Activated T-cell treated with anti-CD3 and anti-CD28 coated beads for 48 hours (primary cell): ENCODE results near the gene WFDC2.

Experiments used
- DNase-seq: peaks from one replicate; pipeline ENCODE4 v3.0.0-alpha.2; 2020; ENCODE audit warnings: low read depth

WFDC2 gene

DNA sequence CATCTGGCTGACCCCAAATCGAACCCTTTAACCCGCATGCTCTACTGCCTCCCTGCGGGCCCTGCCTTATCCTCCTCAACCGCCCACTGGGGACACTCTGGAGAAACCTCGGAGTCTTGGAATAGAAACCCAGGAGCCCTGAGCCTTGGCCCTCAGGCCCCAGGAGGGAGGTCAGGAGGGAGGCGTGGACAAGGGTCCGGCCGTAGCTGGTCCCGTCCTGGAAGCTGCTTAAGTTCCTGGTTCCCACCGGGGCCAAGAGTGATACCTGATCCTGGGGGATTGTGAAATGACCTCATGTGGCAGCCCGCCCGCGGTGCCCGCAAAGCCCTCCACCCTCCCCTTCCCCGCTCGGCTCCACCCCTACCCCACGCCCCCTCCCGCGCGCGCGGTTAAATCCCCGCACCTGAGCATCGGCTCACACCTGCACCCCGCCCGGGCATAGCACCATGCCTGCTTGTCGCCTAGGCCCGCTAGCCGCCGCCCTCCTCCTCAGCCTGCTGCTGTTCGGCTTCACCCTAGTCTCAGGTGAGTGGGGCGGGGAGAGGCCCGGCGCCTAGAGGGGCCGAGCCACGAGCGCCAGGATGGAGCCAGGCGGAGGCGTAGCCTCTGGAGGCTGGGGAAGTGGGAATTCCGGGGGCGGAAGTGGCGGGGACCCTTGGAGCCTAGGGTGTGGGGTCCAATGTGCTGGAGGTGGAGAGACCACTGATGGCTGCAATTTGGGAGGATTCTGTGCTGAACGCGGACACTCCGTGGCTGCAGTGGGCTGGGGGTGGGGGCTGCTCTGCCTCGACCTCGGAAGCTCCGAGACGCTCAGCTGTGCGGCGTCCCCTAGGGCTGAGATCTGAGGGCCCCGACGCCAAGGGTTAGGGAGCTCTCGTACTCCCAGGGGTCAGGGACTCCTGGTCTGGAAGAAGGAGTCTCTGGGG, at the start of gene WFDC2:
Gene WFDC2 (plus strand): TSS at position 418 of the 926 bp plus-strand sequence. CDS start 29 bp downstream, at position 447.
- no peak for DNase-seq

DNA sequence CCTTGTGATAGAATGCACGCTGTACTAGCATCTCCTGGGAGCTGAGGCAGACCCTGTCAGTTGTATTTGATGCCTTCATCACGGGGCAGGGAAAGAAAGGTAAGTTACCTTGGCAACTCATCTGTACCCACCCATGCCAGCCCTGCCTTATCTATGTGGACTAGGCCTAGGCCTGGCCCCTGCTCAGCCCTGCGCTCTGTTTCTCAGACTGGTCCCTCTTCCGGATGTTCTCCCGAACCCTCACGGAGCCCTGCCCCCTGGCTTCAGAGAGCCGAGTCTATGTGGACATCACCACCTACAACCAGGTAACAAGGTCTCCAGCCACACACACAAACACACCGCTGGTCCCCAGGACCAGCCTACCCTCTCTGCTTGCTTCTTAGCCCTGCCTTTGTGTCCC, 49.4 kb upstream of the WFDC2 start:
- no peak for DNase-seq

DNA sequence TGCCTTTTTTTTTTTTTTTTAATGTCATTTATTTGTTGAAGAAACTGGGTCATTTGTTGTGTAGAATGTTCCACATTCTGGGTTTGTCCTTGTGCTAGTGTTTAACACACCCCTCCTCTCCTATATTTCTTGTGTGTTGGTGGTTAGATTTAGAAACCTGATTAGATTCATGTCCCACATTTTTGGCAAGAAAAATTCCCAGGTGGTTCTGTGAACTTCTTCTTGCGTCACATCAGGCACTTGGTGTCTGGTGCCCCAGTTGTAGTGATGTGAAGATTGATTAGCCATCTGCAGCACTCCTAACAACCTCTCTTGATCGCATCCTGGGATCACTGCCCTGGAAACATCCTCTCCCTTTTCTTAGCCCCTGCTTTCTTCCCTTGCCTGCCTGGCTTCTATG, 45.9 kb upstream of the WFDC2 start:
- no peak for DNase-seq

- no peak for DNase-seq
Observed at GRCh38 chr20:45425561-45425960, 44.0 kb upstream of the WFDC2 start.

DNA sequence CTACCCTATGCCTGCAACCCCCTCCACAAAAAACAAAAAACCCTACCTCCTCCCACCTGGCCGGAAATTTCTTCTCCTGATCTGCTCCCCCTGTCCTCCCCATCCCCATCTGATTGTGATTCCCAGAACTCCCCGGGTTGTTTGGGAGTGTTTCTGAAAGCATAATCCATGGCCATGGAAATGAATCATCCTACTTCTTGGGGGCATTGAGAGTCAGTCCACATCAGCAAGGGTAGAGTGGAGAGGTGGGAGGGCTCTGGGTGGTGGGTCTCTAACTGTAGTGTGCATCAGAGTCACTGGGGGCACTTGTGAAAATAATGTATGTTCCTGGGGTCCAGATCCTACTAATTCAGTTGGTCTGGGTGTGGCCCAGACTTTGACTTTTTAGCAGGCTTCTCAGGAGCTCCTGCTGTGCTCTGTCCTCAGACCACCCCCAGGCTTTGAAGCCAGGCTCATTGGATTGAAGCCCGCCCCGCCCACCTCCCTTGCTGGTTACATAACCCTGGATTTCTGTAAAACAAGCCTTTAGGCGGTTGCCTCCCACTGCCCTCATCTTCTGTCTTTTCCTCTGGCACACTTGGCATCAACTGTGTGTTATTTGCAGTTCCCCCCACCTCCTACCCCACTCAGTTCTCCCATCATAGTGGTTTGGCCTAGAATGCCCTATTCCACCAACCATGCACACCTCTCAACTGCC, 43.1 kb upstream of the WFDC2 start:
- DNase-seq = no peak

- no peak for DNase-seq
Observed at GRCh38 chr20:45427236-45428149, 42.1 kb upstream of the WFDC2 start.

DNA sequence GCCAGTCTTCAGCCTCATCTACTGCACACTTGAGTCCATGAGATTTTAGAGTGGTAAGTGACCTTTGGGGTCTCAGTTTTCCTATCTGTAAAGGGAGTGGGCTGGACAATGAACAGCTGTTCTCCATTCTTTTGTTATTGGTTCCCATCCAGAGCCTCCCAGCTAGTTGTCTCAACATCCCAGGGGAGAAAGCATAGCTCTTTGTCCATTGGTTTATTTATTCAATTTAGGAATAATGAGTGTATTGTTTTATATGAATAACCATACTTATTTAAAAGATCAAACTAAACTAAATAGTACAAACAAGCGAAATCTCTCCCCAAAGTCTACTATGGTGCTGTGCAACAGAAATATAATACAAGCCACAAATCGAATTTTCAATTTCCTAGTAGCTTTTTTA, 39.9 kb upstream of the WFDC2 start:
- DNase-seq = no peak

GRCh38 chr20:45432294-45432693, 37.3 kb upstream of the WFDC2 start:
- DNase-seq = no peak

- no peak for DNase-seq
Observed at GRCh38 chr20:45433316-45433715, 36.2 kb upstream of the WFDC2 start.

DNA sequence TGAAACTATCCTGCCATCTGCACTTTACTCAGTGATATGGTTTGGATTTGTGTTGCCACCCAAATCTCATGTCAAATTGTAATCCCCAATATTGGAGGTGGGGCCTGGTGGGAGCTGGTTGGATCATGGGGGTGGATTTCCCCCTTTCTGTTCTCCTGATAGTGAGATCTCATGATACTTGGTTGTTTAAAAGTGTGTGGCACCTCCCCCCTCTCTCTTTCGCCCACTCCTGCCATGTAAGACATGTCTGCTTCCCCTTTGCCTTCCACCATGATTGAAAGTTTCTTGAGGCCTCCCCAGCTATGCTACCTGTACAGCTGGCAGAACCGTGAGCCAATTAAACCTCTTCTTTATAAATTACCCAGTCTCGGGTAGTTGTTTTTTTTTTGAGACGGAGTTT, 35.6 kb upstream of the WFDC2 start:
- no peak for DNase-seq

DNA sequence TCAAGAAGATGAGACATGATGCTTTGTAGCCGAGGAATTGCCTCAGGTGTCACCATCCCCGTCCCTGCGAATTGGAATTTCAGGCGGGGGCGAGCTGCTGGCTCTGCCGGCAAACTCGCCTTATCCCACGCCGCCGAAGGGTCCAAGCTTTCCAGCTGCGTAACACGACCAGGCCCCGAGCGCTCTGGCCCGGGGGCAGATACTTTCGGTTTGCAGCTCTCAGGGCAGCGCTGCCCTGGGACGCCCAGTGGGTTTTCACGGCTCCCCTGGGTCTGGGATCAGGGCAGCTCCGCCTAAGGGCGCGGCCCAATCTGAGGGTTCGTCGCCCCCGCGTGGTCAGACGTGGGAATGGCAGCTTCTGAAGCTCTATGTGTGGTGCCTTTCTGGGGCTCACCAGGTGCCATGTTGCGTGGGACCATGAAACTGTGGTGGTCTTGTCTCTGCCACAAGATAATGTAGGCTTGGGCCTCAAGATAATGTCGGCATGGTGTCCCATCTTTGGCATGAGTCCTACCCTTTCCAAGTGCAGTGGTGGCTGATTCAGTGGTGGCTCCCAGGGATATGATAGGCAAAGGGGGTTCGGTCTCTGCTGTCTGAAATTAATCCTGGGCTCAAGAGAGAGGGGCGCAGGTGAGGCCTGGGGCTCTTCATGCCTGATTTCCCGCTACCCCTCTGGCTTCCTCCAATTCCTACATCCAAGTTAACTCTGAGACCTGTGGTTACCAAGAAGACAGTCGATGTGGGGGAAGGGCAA, 32.6 kb upstream of the WFDC2 start:
- peak; percentile 80 for DNase-seq

GRCh38 chr20:45440424-45440823, 29.1 kb upstream of the WFDC2 start:
- no peak for DNase-seq

GRCh38 chr20:45440891-45441685, 28.5 kb upstream of the WFDC2 start:
- no peak for DNase-seq

- no peak for DNase-seq
Observed at GRCh38 chr20:45441746-45442145, 27.8 kb upstream of the WFDC2 start.

GRCh38 chr20:45444050-45444449, 25.5 kb upstream of the WFDC2 start:
- DNase-seq = no peak

DNA sequence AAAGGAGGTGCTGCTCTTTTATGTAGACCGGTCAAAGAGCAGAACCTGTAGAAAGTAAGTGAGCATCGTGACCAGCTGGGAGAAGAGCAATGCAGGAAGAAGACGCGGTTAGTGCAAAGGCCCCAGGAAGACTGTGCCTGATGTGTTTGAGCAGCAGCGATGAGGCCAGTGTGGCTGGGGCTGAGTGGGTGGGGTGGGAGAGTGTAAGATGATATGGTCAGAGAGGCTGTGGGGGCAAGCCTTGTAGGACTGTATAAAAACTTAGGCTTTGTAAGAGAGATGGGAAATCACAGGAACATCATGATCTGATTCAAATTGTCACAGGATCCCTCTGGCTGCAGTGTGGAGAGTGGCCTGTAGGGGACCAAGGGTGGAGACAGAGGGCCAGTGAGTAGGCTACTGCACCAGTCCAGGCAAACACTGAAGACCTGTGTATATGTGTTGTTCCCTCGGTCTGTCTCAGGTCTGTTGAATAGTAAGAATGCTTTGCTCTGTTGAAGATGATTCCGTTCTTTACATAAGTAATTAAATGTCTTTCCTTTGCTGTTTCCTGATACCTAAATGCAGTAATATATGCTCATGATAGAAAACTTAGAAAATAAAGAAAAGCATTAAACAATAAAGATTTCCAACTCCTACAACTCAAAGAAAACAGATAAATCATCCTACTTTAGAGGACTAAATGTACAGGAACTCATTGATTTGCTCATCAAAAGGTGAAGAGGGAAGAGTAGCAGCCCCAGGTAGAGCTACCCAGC, 23.6 kb upstream of the WFDC2 start:
- DNase-seq = peak; percentile 26

DNA sequence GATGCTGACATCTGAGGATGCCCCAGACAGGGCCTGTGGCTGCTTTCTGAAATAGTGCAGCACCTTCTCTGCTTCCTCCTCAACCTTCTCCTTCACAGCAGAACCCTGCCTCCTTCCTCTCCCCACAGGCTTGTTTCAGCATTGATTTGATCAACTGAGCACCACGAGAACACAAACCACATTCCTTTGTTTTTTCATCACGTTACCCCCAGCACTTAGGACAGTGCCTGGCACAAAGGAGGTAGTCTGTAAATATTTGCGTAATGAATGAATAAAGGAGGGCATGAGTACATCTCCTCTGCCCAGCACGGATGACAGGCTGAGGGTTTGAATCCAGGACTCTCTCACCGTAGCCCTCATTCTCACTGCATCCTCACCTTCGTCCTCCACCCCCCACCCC, 21.3 kb upstream of the WFDC2 start:
- DNase-seq = no peak

DNA sequence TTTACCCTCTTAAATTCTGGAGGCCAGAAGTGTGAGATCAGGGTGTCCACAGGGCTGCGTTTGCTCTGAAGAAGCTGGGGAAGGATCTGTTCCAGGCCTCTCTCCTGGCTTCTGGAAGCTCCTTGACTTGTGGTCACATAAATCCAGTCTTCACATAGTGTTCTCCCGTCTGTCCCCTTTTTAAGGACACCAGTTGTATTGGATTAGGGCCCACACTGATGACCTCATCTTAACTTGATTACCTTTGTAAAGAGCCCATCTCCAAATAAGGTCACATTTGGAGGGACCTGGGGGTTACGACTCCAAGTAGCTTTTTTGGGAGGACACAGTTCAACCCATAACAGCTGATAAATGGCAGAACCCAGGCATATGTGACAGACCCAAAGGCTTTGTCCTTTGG, 20.0 kb upstream of the WFDC2 start:
- no peak for DNase-seq

DNA sequence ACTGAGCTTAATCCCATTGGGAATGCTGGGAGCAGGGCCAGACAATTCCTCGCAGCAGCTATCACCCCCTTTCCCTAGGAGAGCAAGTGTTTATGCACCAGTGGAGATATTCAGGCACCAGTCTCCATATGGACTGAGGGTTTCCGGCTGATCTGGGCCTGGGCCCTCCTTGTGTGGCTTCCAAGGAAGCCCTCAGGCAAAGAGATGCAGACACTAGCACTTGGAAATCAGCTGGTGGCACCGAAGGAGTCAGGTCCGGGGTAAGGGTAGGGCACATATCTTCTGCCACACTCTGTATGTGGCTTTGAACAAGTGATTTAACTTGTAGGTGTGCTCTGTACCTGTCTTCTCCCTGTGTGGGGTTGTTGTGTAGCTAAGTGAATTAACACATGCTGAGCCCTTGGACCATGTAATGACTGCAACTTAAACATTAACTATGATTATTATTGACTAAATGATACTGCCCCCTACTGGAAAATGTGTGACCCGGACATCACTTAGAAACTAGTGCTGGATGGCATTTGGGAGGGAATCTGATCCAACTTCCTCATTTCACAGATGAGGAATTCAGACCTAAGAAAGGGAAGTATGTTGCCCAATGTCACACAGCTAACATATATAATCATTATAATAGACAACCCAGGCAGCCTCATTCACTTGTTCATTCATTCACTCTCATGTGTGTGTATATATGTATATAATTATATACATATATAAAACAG, 19.3 kb upstream of the WFDC2 start:
- no peak for DNase-seq
